Measurements from ENCODE around the gene NCAM2. TPM values are rescaled to one million over a fixed set of nuclear protein-coding genes. Genes with fewer than 3 reads are reported as not detected.

NCAM2 gene
- total and polyA plus RNA-seq, 2 donors (not counting 3 experiments of a cell fraction or from before 2014, with no cell fraction given), result 0.11 to 0.27 TPM

DNA sequence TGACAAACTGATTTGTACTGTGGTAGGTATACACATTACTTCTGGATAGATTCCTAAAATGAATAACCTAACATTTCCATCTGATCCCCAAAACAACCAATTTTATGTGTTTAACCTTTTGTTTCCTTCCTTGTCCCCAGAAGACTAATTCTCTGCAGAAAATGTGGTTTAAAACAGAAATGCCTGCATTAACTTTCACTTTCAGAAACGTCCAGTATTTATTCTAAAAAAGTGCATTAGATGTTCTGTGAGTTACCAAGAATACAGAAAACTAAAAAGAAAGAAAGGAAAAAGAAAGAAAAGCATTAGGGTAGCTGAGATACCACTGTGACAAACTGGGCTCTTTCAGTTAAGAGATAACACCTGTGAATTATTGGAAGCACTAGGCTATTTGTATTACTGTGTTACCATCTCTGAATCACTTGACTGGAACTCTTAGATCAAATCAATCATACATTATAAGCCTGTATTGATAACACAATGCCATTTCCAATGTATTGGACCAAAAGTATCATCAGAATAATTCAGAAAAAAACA, 177.7 kb downstream of the NCAM2 start:
- Histone ChIP-seq H3K4me1 (ENCODE audit: control insufficient read depth, extremely low read depth, insufficient read depth, low read length) (no peaks in the 10 kb centered on the region), H3K4me3 (replicated peaks in 1 of 3; ENCODE audit: insufficient read depth in 1 of 3, low read depth in 1 of 3, low read length in 3 of 3) (no peak overlapping the region), H3K27ac (ENCODE audit: insufficient read depth, low read depth, low read length) (no peak overlapping the region), H4K20me1 (replicated peaks; ENCODE audit: control insufficient read depth, extremely low read depth, insufficient read depth, low read length) (no peaks in the 10 kb centered on the region), H3K9ac (replicated peaks; ENCODE audit: extremely low read depth, insufficient read depth, low read length) (no peak overlapping the region), H3K79me2 (ENCODE audit: control insufficient read depth, insufficient read depth, low read length) (no peaks in the 10 kb centered on the region), H3K4me2 (ENCODE audit: insufficient read depth, low read length) (no peak overlapping the region), H3K27me3 (ENCODE audit: control insufficient read depth in 2 of 2, insufficient read depth in 2 of 2, low read length in 2 of 2) (no peaks in the 10 kb centered on the region), H3K36me3 (ENCODE audit: control insufficient read depth in 2 of 2, extremely low read depth in 1 of 2, insufficient read depth in 2 of 2, low read length in 2 of 2) (no peaks in the 10 kb centered on the region), H2AFZ (ENCODE audit: low read depth, low read length) (no peak overlapping the region), H3K9me3 (replicated peaks; ENCODE audit: control insufficient read depth, insufficient read depth, low read length) (no peaks in the 10 kb centered on the region), H3K9me1 (replicated peaks; ENCODE audit: control insufficient read depth, extremely low read depth, insufficient read depth, low read length) (no peaks in the 10 kb centered on the region)
- CTCF ChIA-PET, result no interaction called here
- BruUV-seq (replicated peaks), result no TSS peak
- TF ChIP-seq GATA2 (IDR thresholded peaks at IDR 0.05; ENCODE audit: insufficient read depth, insufficient read length, low read depth, low read length) (no peak), JUN (IDR thresholded peaks at IDR 0.05; ENCODE audit: borderline replicate concordance, insufficient read depth, insufficient read length, low read depth) (no peak), EZH2 (IDR thresholded peaks at IDR 0.05; ENCODE audit: borderline replicate concordance, low read depth, low read length, severe bottlenecking) (no peak), POLR2A (IDR thresholded peaks at IDR 0.05; ENCODE audit: low read depth, low read length) (no peak), POLR2AphosphoS5 (IDR thresholded peaks at IDR 0.05; ENCODE audit: insufficient read depth, low read depth, low read length) (no peak), FOS (IDR thresholded peaks at IDR 0.05; ENCODE audit: borderline replicate concordance, insufficient read depth, low read length) (no peak), MYC (IDR thresholded peaks at IDR 0.05; ENCODE audit: low read depth, low read length) (no peak)
- TF ChIP-seq, protein P1, sequence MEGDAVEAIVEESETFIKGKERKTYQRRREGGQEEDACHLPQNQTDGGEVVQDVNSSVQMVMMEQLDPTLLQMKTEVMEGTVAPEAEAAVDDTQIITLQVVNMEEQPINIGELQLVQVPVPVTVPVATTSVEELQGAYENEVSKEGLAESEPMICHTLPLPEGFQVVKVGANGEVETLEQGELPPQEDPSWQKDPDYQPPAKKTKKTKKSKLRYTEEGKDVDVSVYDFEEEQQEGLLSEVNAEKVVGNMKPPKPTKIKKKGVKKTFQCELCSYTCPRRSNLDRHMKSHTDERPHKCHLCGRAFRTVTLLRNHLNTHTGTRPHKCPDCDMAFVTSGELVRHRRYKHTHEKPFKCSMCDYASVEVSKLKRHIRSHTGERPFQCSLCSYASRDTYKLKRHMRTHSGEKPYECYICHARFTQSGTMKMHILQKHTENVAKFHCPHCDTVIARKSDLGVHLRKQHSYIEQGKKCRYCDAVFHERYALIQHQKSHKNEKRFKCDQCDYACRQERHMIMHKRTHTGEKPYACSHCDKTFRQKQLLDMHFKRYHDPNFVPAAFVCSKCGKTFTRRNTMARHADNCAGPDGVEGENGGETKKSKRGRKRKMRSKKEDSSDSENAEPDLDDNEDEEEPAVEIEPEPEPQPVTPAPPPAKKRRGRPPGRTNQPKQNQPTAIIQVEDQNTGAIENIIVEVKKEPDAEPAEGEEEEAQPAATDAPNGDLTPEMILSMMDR (IDR thresholded peaks at IDR 0.05; ENCODE audit: extremely low read depth in 1 of 2, insufficient read depth in 1 of 2, low read depth in 1 of 2, low read length in 2 of 2), result no peak
- TF ChIP-seq, protein P2, sequence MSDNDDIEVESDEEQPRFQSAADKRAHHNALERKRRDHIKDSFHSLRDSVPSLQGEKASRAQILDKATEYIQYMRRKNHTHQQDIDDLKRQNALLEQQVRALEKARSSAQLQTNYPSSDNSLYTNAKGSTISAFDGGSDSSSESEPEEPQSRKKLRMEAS (IDR thresholded peaks at IDR 0.05; ENCODE audit: insufficient read depth, insufficient read length), result no peak
- no peak for DNase-seq (ENCODE audit: low read depth, low spot score)
- intact Hi-C loops (cut with micrococcal nuclease), result no loop called here
- POLR2A ChIA-PET, result no interaction called here
- dilution Hi-C loops (cut with MboI; ENCODE audit: extremely low pct_ligation_motif_present, low sequenced_read_pairs), result no loop called here
- no peak for FAIRE-seq
